Cortex of kidney (tissue), 1 donor: Measurements from ENCODE around the gene NMB.

Experiments
- DNase-seq: peaks from one replicate; lab custom pipeline; 2025; lab: John Stamatoyannopoulos, UW

NMB gene

GRCh38 chr15:84611631-84612030 is 46.4 kb downstream of the NMB start:
- no peak for DNase-seq

GRCh38 chr15:84609818-84610525 is 48.0 kb downstream of the NMB start:
- no peak for DNase-seq

- no peak for DNase-seq
These were observed 49.2 kb downstream of the NMB start for GRCh38 chr15:84608707-84609284.

GRCh38 chr15:84606653-84607120 is 51.3 kb downstream of the NMB start:
- no peak for DNase-seq

- no peak for DNase-seq
These were observed 52.5 kb downstream of the NMB start for GRCh38 chr15:84605554-84605882.
